Measurements from ENCODE around the gene PTPRN2.
"Not testable (repeated sequence)": the region's sequence is repeated elsewhere in the genome, so short reads cannot be mapped to it uniquely, and the experiment has no call there.

PTPRN2 gene

GRCh38 chr7:157782041-157782440 lies 805.6 kb downstream of the PTPRN2 start:
- H3K9me3 Mint-ChIP-seq, result no peaks in the 10 kb centered on the region
- H3K4me1 Mint-ChIP-seq (ENCODE audit: low read depth), result no peaks in the 10 kb centered on the region
- H3K27ac Mint-ChIP-seq, result no peak overlapping the region
- no peak for DNase-seq
- no peaks in the 10 kb centered on the region for H3K36me3 Mint-ChIP-seq (ENCODE audit: low read depth)
- H3K27me3 Mint-ChIP-seq, result peaks cover 15% of the 10 kb centered on the region
- no peak overlapping the region for H3K4me3 Mint-ChIP-seq

- Mint-ChIP-seq H3K27ac (no peak overlapping the region), H3K9me3 (no peaks in the 10 kb centered on the region)
Observed at GRCh38 chr7:157780721-157781120, 806.9 kb downstream of the PTPRN2 start.

GRCh38 chr7:157780312-157780711 lies 807.3 kb downstream of the PTPRN2 start:
- no peaks in the 10 kb centered on the region for H3K4me1 Mint-ChIP-seq (ENCODE audit: low read depth)
- H3K27ac Mint-ChIP-seq, result no peak overlapping the region
- no peaks in the 10 kb centered on the region for H3K36me3 Mint-ChIP-seq (ENCODE audit: low read depth)
- DNase-seq, result no peak
- H3K27me3 Mint-ChIP-seq, result peaks cover 18% of the 10 kb centered on the region
- no peak overlapping the region for H3K4me3 Mint-ChIP-seq
- no peaks in the 10 kb centered on the region for H3K9me3 Mint-ChIP-seq

More at GRCh38 chr7:157780721-157781120, 806.9 kb downstream of the PTPRN2 start:
- Mint-ChIP-seq H3K4me3 (no peak overlapping the region), H3K4me1 (ENCODE audit: low read depth) (no peaks in the 10 kb centered on the region), H3K27me3 (peaks cover 18% of the 10 kb centered on the region), H3K36me3 (ENCODE audit: low read depth) (no peaks in the 10 kb centered on the region)
- DNase-seq, result no peak

GRCh38 chr7:157779206-157779605 lies 808.4 kb downstream of the PTPRN2 start:
- no peak overlapping the region for H3K4me3 Mint-ChIP-seq
- no peaks in the 10 kb centered on the region for H3K9me3 Mint-ChIP-seq
- H3K4me1 Mint-ChIP-seq (ENCODE audit: low read depth), result no peaks in the 10 kb centered on the region
- H3K36me3 Mint-ChIP-seq (ENCODE audit: low read depth), result no peaks in the 10 kb centered on the region
- H3K27ac Mint-ChIP-seq, result no peak overlapping the region
- DNase-seq, result no peak
- peaks cover 18% of the 10 kb centered on the region for H3K27me3 Mint-ChIP-seq

- not testable (repeated sequence) for H3K27ac Mint-ChIP-seq; H3K9me3 Mint-ChIP-seq; H3K4me1 Mint-ChIP-seq (ENCODE audit: low read depth); DNase-seq; H3K4me3 Mint-ChIP-seq; H3K36me3 Mint-ChIP-seq (ENCODE audit: low read depth)
- peaks cover 18% of the 10 kb centered on the region for H3K27me3 Mint-ChIP-seq
Observed at GRCh38 chr7:157777194-157777762, 810.3 kb downstream of the PTPRN2 start.

- DNase-seq, result no peak
- peaks cover 7% of the 10 kb centered on the region for H3K9me3 Mint-ChIP-seq
- H3K27ac Mint-ChIP-seq, result no peak overlapping the region
- no peak overlapping the region for H3K4me3 Mint-ChIP-seq
- no peaks in the 10 kb centered on the region for H3K4me1 Mint-ChIP-seq (ENCODE audit: low read depth)
- H3K27me3 Mint-ChIP-seq, result peaks cover 25% of the 10 kb centered on the region
- no peaks in the 10 kb centered on the region for H3K36me3 Mint-ChIP-seq (ENCODE audit: low read depth)
Observed at GRCh38 chr7:157775560-157776332, 811.9 kb downstream of the PTPRN2 start.

- no peak overlapping the region for H3K4me3 Mint-ChIP-seq
- H3K9me3 Mint-ChIP-seq, result peaks cover 7% of the 10 kb centered on the region
- DNase-seq, result no peak
- no peaks in the 10 kb centered on the region for H3K36me3 Mint-ChIP-seq (ENCODE audit: low read depth)
- H3K27ac Mint-ChIP-seq, result no peak overlapping the region
- H3K4me1 Mint-ChIP-seq (ENCODE audit: low read depth), result no peaks in the 10 kb centered on the region
- H3K27me3 Mint-ChIP-seq, result peaks cover 25% of the 10 kb centered on the region
Observed at GRCh38 chr7:157775021-157775559, 812.5 kb downstream of the PTPRN2 start.

GRCh38 chr7:157774495-157774894 lies 813.1 kb downstream of the PTPRN2 start:
- H3K4me3 Mint-ChIP-seq, result no peak overlapping the region
- H3K36me3 Mint-ChIP-seq (ENCODE audit: low read depth), result no peaks in the 10 kb centered on the region
- no peak for DNase-seq
- H3K9me3 Mint-ChIP-seq, result peaks cover 7% of the 10 kb centered on the region
- H3K27me3 Mint-ChIP-seq, result peaks cover 23% of the 10 kb centered on the region
- H3K4me1 Mint-ChIP-seq (ENCODE audit: low read depth), result no peaks in the 10 kb centered on the region
- H3K27ac Mint-ChIP-seq, result no peak overlapping the region

GRCh38 chr7:157773361-157773760 lies 814.3 kb downstream of the PTPRN2 start:
- no peak overlapping the region for H3K27ac Mint-ChIP-seq
- no peak for DNase-seq
- no peaks in the 10 kb centered on the region for H3K36me3 Mint-ChIP-seq (ENCODE audit: low read depth)
- peaks cover 30% of the 10 kb centered on the region for H3K27me3 Mint-ChIP-seq
- H3K4me1 Mint-ChIP-seq (ENCODE audit: low read depth), result no peaks in the 10 kb centered on the region
- H3K4me3 Mint-ChIP-seq, result no peak overlapping the region
- peaks cover 7% of the 10 kb centered on the region for H3K9me3 Mint-ChIP-seq

GRCh38 chr7:157772486-157773130 lies 815.0 kb downstream of the PTPRN2 start:
- Mint-ChIP-seq H3K36me3 (ENCODE audit: low read depth) (no peaks in the 10 kb centered on the region), H3K27ac (no peak overlapping the region), H3K27me3 (peaks cover 30% of the 10 kb centered on the region), H3K4me3 (no peak overlapping the region), H3K4me1 (ENCODE audit: low read depth) (no peaks in the 10 kb centered on the region), H3K9me3 (peaks cover 7% of the 10 kb centered on the region)
- no peak for DNase-seq

GRCh38 chr7:157771689-157772088 lies 815.9 kb downstream of the PTPRN2 start:
- peaks cover 7% of the 10 kb centered on the region for H3K9me3 Mint-ChIP-seq
- no peak overlapping the region for H3K4me3 Mint-ChIP-seq
- no peak for DNase-seq
- peaks cover 26% of the 10 kb centered on the region for H3K27me3 Mint-ChIP-seq
- H3K4me1 Mint-ChIP-seq (ENCODE audit: low read depth), result no peaks in the 10 kb centered on the region
- H3K27ac Mint-ChIP-seq, result no peak overlapping the region
- no peaks in the 10 kb centered on the region for H3K36me3 Mint-ChIP-seq (ENCODE audit: low read depth)

- H3K27ac Mint-ChIP-seq, result no peak overlapping the region
- H3K4me1 Mint-ChIP-seq (ENCODE audit: low read depth), result no peaks in the 10 kb centered on the region
- peaks cover 26% of the 10 kb centered on the region for H3K27me3 Mint-ChIP-seq
- peaks cover 10% of the 10 kb centered on the region for H3K9me3 Mint-ChIP-seq
- no peaks in the 10 kb centered on the region for H3K36me3 Mint-ChIP-seq (ENCODE audit: low read depth)
- no peak overlapping the region for H3K4me3 Mint-ChIP-seq
- no peak for DNase-seq
Observed at GRCh38 chr7:157770716-157771320, 816.8 kb downstream of the PTPRN2 start.

- Mint-ChIP-seq H3K4me3 (no peak overlapping the region), H3K27ac (no peak overlapping the region), H3K9me3 (peaks cover 10% of the 10 kb centered on the region), H3K36me3 (ENCODE audit: low read depth) (no peaks in the 10 kb centered on the region), H3K27me3 (peaks cover 26% of the 10 kb centered on the region), H3K4me1 (ENCODE audit: low read depth) (no peaks in the 10 kb centered on the region)
- DNase-seq, result no peak
Observed at GRCh38 chr7:157769526-157770215, 818.0 kb downstream of the PTPRN2 start.

GRCh38 chr7:157769086-157769485 lies 818.5 kb downstream of the PTPRN2 start:
- no peak for DNase-seq
- peaks cover 13% of the 10 kb centered on the region for H3K9me3 Mint-ChIP-seq
- peaks cover 26% of the 10 kb centered on the region for H3K27me3 Mint-ChIP-seq
- H3K27ac Mint-ChIP-seq, result no peak overlapping the region
- H3K4me1 Mint-ChIP-seq (ENCODE audit: low read depth), result no peaks in the 10 kb centered on the region
- H3K4me3 Mint-ChIP-seq, result no peak overlapping the region
- no peaks in the 10 kb centered on the region for H3K36me3 Mint-ChIP-seq (ENCODE audit: low read depth)

Data from activated T-cell treated with anti-CD3 and anti-CD28 coated beads, Interleukin-2, amount 50 U/mL, for 24 hours (primary cell).